Kidney (tissue), 22 donors: Measurements from ENCODE around the gene KLK8. TPM values are rescaled to one million over a fixed set of nuclear protein-coding genes. Genes with fewer than 3 reads are reported as not detected.

ENCODE experiments used
- DNase-seq, 5 donors: peaks; one replicate each; pipeline ENCODE4 v3.0.0-alpha.2; 2013 to 2020
- FAIRE-seq: peaks from 2 replicates; lab custom pipeline; 2012; peaks lifted over from hg19 to GRCh38; lab: Jason Lieb, UNC
- H3K27ac ChIP-seq, 2 donors: one replicate each; pipeline ENCODE4 v1.7.0; 2013; ENCODE audit warnings: low read depth in 2 of 2, low read length in 2 of 2, inconsistent platforms in 1 of 2
- H3K27me3 ChIP-seq: one replicate; pipeline ENCODE4 v1.7.1; 2013; ENCODE audit warnings: low read length, inconsistent platforms; ENCODE audit not compliant: control insufficient read depth, insufficient read depth
- H3K36me3 ChIP-seq, 3 donors: one replicate each; pipeline versions ENCODE4 v1.7.0 to v1.7.1; 2013; ENCODE audit warnings: low read length in 3 of 3, control low read depth in 1 of 3, inconsistent platforms in 1 of 3; ENCODE audit not compliant: insufficient read depth in 3 of 3, control insufficient read depth in 2 of 3
- H3K4me1 ChIP-seq, 3 donors: one replicate each; pipeline versions ENCODE4 v1.7.0 to v1.7.1; 2013; ENCODE audit warnings: low read length in 3 of 3, inconsistent platforms in 1 of 3, low read depth in 1 of 3; ENCODE audit not compliant: control insufficient read depth in 2 of 3, insufficient read depth in 2 of 3
- H3K4me3 ChIP-seq, 3 donors: one replicate each; pipeline versions ENCODE4 v1.7.0 to v1.8.1; 2013; ENCODE audit warnings: low read length in 3 of 3, control low read depth in 1 of 3, inconsistent platforms in 1 of 3
- H3K9ac ChIP-seq, 3 donors: one replicate each; pipeline versions ENCODE4 v1.7.0 to v1.7.1; 2013; ENCODE audit warnings: low read length in 3 of 3, control low read depth in 1 of 3, inconsistent platforms in 1 of 3
- H3K9me3 ChIP-seq, 3 donors: one replicate each; pipeline versions ENCODE4 v1.7.0 to v1.7.1; 2013; ENCODE audit warnings: low read length in 3 of 3, control low read depth in 1 of 3, inconsistent platforms in 1 of 3; ENCODE audit not compliant: control insufficient read depth in 2 of 3, insufficient read depth in 1 of 3
- intact Hi-C: fragments of 100-400 bp; cut with DNase I; formaldehyde crosslinking; loops from one replicate; pipeline ENCODE4 v1.11.1; 2022
- long read RNA-seq, 10 donors: library from polyadenylated mRNA in 1 of 10; unstranded in 1 of 10; transcript quantifications; one replicate each; pipeline ENCODE4 v2.0.0 and lab custom pipeline, GENCODE V29; 2021 to 2026
- polyA plus RNA-seq: library from polyadenylated mRNA; stranded (reverse); fragments of 350-450 nt; fragmentation: Illumina TruSeq; extraction: RNeasy Lipid Tissue Mini Kit (QIAGEN cat#74804); gene quantifications from one replicate; pipeline ENCODE4 v1.2.3, GENCODE V29; 2014; ENCODE audit warnings: low read depth, low replicate concordance; ENCODE audit not compliant: insufficient read depth
- total RNA-seq: library from RNA; stranded (reverse); fragmentation: NEBNext Ultra II Directional; extraction: Animal tissue kit (Norgen Biotek cat#: 25700); gene quantifications from one replicate; pipeline ENCODE4 v1.2.1, GENCODE V29; 2021
- TF ChIP-seq, protein P1 (sequence below): IDR thresholded peaks from 3 replicates; pipeline ENCODE4 v1.5.1; 2012; ENCODE audit warnings: mild to moderate bottlenecking, moderate library complexity, borderline replicate concordance; ENCODE audit not compliant: insufficient read depth; ENCODE audit errors: extremely low read depth
- donor health status: control.
- donor health status: control.
- donor health status: control.
- donor health status: control.
- donor health status: control.
- donor health status: DM: yes; HTN: yes; CAD: no.
- donor health status: Normal renal cell carcinoma (clear cell type).

The KLK8 gene, protein sequence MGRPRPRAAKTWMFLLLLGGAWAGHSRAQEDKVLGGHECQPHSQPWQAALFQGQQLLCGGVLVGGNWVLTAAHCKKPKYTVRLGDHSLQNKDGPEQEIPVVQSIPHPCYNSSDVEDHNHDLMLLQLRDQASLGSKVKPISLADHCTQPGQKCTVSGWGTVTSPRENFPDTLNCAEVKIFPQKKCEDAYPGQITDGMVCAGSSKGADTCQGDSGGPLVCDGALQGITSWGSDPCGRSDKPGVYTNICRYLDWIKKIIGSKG
- total RNA-seq (4.2 TPM), polyA plus RNA-seq (1.3 TPM)
- long read RNA-seq, donor 1, partial matches to known transcripts = 0 of 1 reads
- long read RNA-seq, donor 1, other reads (novel, unspliced or antisense) = 0 of 1 reads
- long read RNA-seq, donor 2 = 0 reads
- long read RNA-seq, donor 3 = 0 reads
- long read RNA-seq, donor 4, partial matches to known transcripts = 0 of 1 reads
- long read RNA-seq, donor 4, other reads (novel, unspliced or antisense) = 0 of 1 reads
- long read RNA-seq, donor 5 = 0 reads
- long read RNA-seq, donor 6, partial matches to known transcripts = 0 of 5 reads
- long read RNA-seq, donor 6, other reads (novel, unspliced or antisense) = 0 of 5 reads
- long read RNA-seq, donor 7 = 0 reads
- long read RNA-seq, donor 8, partial matches to known transcripts = 0 of 1 reads
- long read RNA-seq, donor 8, other reads (novel, unspliced or antisense) = 0 of 1 reads
- long read RNA-seq, donor 9, partial matches to known transcripts = 0 of 1 reads
- long read RNA-seq, donor 9, other reads (novel, unspliced or antisense) = 0 of 1 reads
- long read RNA-seq, donor 10, partial matches to known transcripts = 0 of 2 reads
- long read RNA-seq, donor 10, other reads (novel, unspliced or antisense) = 0 of 2 reads

DNA sequence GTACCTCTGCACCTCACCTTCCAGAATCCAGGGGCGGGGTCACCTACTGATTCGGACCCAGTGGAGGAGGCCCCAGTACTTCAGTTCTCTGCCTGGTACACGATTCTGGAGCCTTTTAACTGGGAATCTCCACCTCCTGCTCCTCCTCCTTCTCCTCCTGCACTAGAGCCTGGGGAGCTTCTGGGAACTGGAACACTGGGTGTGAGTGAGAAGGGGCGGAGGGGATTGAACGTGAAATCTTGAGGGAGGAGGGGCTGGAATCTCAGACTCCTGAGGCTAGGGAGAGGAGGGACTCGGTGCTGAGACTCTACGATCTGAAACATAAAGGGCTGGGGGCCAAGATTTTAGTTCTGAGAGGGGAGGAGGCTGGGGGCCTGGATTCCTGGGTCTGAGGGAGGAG is at the start of gene KLK8:
Gene KLK8 (minus strand): TSS at position 90 of the 400 bp plus-strand sequence. CDS start 437 bp downstream, outside the sequence.
- no peaks in the 10 kb centered on the region for H3K9me3 ChIP-seq
- H3K27ac ChIP-seq = no peak within 1 kb of the TSS
- TF ChIP-seq, protein P1, sequence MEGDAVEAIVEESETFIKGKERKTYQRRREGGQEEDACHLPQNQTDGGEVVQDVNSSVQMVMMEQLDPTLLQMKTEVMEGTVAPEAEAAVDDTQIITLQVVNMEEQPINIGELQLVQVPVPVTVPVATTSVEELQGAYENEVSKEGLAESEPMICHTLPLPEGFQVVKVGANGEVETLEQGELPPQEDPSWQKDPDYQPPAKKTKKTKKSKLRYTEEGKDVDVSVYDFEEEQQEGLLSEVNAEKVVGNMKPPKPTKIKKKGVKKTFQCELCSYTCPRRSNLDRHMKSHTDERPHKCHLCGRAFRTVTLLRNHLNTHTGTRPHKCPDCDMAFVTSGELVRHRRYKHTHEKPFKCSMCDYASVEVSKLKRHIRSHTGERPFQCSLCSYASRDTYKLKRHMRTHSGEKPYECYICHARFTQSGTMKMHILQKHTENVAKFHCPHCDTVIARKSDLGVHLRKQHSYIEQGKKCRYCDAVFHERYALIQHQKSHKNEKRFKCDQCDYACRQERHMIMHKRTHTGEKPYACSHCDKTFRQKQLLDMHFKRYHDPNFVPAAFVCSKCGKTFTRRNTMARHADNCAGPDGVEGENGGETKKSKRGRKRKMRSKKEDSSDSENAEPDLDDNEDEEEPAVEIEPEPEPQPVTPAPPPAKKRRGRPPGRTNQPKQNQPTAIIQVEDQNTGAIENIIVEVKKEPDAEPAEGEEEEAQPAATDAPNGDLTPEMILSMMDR = no peak
- FAIRE-seq (no peak), DNase-seq (peak in 3 of 5 donors; percentile 70 to 80 (median 76))
- H3K4me1 ChIP-seq = no peaks in the 10 kb centered on the region
- no peak within 1 kb of the TSS for H3K4me3 ChIP-seq
- intact Hi-C loops = no loop called here
- no peaks in the 10 kb centered on the region for H3K36me3 ChIP-seq
- H3K27me3 ChIP-seq = no peaks in the 10 kb centered on the region
- no peak within 1 kb of the TSS for H3K9ac ChIP-seq

DNA sequence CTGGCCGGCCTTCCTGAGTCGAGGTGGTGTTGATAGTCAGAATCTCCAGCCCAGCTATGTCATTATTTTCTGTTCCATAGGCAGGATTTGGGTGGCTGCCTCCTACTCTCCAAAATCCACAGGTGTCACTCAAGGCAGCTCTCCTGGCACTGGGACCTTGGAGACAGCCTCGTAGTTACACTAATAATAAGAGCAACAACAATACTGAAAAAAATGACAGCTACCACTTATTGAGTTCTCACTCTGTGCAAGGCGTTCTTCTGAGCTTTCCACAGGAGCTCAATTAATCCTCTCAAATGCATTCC is 45.6 kb upstream of the KLK8 start:
- Histone ChIP-seq H3K9me3 (peaks cover 0 to 3% (median 0%) of the 10 kb centered on the region in 3 donors), H3K27me3 (no peaks in the 10 kb centered on the region), H3K4me1 (no peaks in the 10 kb centered on the region), H3K27ac (no peak overlapping the region), H3K36me3 (no peaks in the 10 kb centered on the region), H3K4me3 (no peak overlapping the region), H3K9ac (no peak overlapping the region)
- intact Hi-C loops = no loop called here
- FAIRE-seq (no peak), DNase-seq (no peak)
- TF ChIP-seq, protein P1 = no peak

DNA sequence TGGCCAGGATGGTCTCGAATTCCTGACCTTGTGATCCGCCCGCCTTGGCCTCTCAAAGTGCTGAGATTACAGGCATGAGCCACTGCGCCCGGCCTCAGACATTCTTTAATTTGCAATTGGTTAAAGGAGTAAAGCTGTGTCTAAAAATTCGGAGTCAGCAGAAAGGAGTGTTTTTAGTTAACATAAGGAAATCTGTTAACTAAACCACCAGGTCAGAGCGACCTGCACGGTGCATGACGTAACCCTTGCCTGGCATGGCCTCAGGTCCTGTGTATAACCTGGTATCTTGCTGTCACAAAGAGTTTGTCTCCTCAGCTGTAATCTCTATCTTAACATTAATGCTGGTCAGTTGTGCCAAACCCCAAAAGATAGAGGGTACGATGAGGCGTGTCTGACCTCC is 42.9 kb upstream of the KLK8 start:
- Histone ChIP-seq H3K4me3 (no peak overlapping the region), H3K36me3 (no peaks in the 10 kb centered on the region)
- intact Hi-C loops = no loop called here

More for the DNA sequence above, 42.9 kb upstream of the KLK8 start:
- no peaks in the 10 kb centered on the region for H3K9me3 ChIP-seq
- no peaks in the 10 kb centered on the region for H3K4me1 ChIP-seq
- TF ChIP-seq, protein P1 = no peak
- H3K9ac ChIP-seq = no peak overlapping the region
- H3K27me3 ChIP-seq = no peaks in the 10 kb centered on the region
- no peak for DNase-seq
- FAIRE-seq = no peak
- H3K27ac ChIP-seq = no peak overlapping the region
